RWPE2 (cell line): Measurements from ENCODE around the gene CREB3L4.

Experiments
- ATAC-seq: fragments of 200-7000 bp; cut with Tn5 transposase; 3 replicates; pipeline ENCODE4 v1.9.1; 2021; ENCODE audit warnings: low read depth
- DNase-seq: peaks from one replicate; pipeline ENCODE4 v3.0.0-alpha.2; 2020; ENCODE audit warnings: low spot score
- H3K27ac ChIP-seq: fragments of 450-650 bp; 2 replicates; pipeline ENCODE4 v1.5.1; 2017; ENCODE audit warnings: mild to moderate bottlenecking; ENCODE audit not compliant: poor library complexity, severe bottlenecking
- H3K27me3 ChIP-seq: fragments of 250-450 bp; sonication (Bioruptor Pico); 2 replicates; pipeline ENCODE4 v1.5.1; 2021; ENCODE audit warnings: mild to moderate bottlenecking, moderate library complexity; ENCODE audit not compliant: insufficient read depth, poor library complexity, severe bottlenecking
- H3K36me3 ChIP-seq: fragments of 250-450 bp; sonication (Bioruptor Pico); 2 replicates; pipeline ENCODE4 v1.5.1; 2020; ENCODE audit warnings: low read depth, mild to moderate bottlenecking, moderate library complexity
- H3K4me1 ChIP-seq: fragments of 250-450 bp; sonication (Bioruptor Pico); 2 replicates; pipeline ENCODE4 v1.5.1; 2021; ENCODE audit warnings: mild to moderate bottlenecking, moderate library complexity; ENCODE audit not compliant: insufficient read depth, poor library complexity, severe bottlenecking
- H3K4me3 ChIP-seq: fragments of 250-450 bp; sonication (Bioruptor Pico); 2 replicates; pipeline ENCODE4 v1.5.1; 2021; ENCODE audit warnings: mild to moderate bottlenecking, moderate library complexity; ENCODE audit not compliant: severe bottlenecking
- H3K9me3 ChIP-seq: fragments of 250-450 bp; sonication (Bioruptor Pico); 2 replicates; pipeline ENCODE4 v1.5.1; 2021; ENCODE audit warnings: mild to moderate bottlenecking, moderate library complexity; ENCODE audit not compliant: severe bottlenecking
- TF ChIP-seq, protein P1 (sequence below): fragments of 450-650 bp; IDR thresholded peaks from one replicate; pipeline ENCODE4 v1.5.1; 2017; ENCODE audit warnings: mild to moderate bottlenecking, moderate library complexity; ENCODE audit not compliant: poor library complexity, severe bottlenecking

Gene CREB3L4

DNA sequence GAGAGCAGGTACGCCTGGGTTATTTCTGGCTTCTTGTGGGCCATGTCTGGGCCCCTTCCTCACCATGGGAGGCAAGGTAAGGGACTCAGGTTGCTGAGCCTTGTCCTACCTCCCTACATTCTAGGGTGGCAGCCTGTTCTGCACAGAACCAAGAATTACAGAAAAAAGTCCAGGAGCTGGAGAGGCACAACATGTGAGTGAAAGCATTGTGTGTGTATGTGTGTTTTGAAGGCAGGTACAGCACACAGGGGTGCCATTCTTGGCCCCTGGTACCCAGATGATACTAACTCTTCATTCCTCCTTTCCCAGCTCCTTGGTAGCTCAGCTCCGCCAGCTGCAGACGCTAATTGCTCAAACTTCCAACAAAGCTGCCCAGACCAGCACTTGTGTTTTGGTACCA, 5.4 kb downstream of the CREB3L4 start:
- no peak for DNase-seq
- Histone ChIP-seq H3K27ac (no peak overlapping the region), H3K9me3 (no peaks in the 10 kb centered on the region), H3K27me3 (no peaks in the 10 kb centered on the region), H3K36me3 (peaks cover 26% of the 10 kb centered on the region), H3K4me3 (no peak overlapping the region), H3K4me1 (no peaks in the 10 kb centered on the region)
- TF ChIP-seq, protein P1, sequence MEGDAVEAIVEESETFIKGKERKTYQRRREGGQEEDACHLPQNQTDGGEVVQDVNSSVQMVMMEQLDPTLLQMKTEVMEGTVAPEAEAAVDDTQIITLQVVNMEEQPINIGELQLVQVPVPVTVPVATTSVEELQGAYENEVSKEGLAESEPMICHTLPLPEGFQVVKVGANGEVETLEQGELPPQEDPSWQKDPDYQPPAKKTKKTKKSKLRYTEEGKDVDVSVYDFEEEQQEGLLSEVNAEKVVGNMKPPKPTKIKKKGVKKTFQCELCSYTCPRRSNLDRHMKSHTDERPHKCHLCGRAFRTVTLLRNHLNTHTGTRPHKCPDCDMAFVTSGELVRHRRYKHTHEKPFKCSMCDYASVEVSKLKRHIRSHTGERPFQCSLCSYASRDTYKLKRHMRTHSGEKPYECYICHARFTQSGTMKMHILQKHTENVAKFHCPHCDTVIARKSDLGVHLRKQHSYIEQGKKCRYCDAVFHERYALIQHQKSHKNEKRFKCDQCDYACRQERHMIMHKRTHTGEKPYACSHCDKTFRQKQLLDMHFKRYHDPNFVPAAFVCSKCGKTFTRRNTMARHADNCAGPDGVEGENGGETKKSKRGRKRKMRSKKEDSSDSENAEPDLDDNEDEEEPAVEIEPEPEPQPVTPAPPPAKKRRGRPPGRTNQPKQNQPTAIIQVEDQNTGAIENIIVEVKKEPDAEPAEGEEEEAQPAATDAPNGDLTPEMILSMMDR = no peak
- ATAC-seq = no peak

DNA sequence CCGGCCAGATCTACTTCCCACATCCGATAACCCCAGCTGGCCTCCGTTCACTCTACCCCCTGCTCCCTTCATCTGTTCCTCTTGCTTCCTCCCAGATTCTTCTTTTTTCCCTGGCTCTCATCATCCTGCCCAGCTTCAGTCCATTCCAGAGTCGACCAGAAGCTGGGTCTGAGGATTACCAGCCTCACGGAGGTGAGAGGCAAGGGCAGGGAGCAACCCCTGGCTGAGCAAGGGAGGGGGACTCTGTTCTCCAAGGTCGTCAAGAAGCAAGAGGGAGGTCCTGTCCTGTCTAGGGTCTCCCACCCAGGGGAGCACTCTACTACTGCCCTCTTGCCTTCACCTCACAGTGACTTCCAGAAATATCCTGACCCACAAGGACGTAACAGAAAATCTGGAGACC, 5.8 kb downstream of the CREB3L4 start:
- no peak for ATAC-seq
- Histone ChIP-seq H3K27ac (no peak overlapping the region), H3K9me3 (no peaks in the 10 kb centered on the region), H3K27me3 (no peaks in the 10 kb centered on the region), H3K4me3 (no peak overlapping the region), H3K36me3 (peaks cover 26% of the 10 kb centered on the region), H3K4me1 (peaks cover 3% of the 10 kb centered on the region)
- no peak for DNase-seq
- TF ChIP-seq, protein P1 = no peak

GRCh38 chr1:153976819-153977249, 9.1 kb downstream of the CREB3L4 start:
- H3K27ac ChIP-seq = peak overlapping the region; percentile 45
- H3K4me3 ChIP-seq = peak overlapping the region; percentile 72
- H3K27me3 ChIP-seq = no peaks in the 10 kb centered on the region
- peaks cover 3% of the 10 kb centered on the region for H3K4me1 ChIP-seq
- H3K9me3 ChIP-seq = no peaks in the 10 kb centered on the region
- ATAC-seq (no peak; the same call in 2 of the 3 replicates), DNase-seq (no peak)
- H3K36me3 ChIP-seq = peaks cover 36% of the 10 kb centered on the region
- TF ChIP-seq, protein P1 = no peak

- DNase-seq = peak; percentile 86
- peak within 1 kb of the TSS; percentile 45 for H3K27ac ChIP-seq
- peaks cover 3% of the 10 kb centered on the region for H3K4me1 ChIP-seq
- H3K9me3 ChIP-seq = no peaks in the 10 kb centered on the region
- peaks cover 36% of the 10 kb centered on the region for H3K36me3 ChIP-seq
- TF ChIP-seq, protein P1 = no peak
- ATAC-seq = peak; percentile 92
- H3K4me3 ChIP-seq = peak within 1 kb of the TSS; percentile 72
- H3K27me3 ChIP-seq = no peaks in the 10 kb centered on the region
Observed at GRCh38 chr1:153977250-153978240, 9.8 kb downstream of the CREB3L4 start, which contains the start of gene JTB. Gene JTB (minus strand): TSS chr1:153977674. CDS start chr1:153977252, 422 bp downstream.
